Ishikawa (cell line): ENCODE results near the gene FLRT3.

Source experiments
- CEBPB ChIP-seq: IDR thresholded peaks from 2 replicates; pipeline ENCODE4 v1.6.1; 2012
- CREB1 ChIP-seq: IDR thresholded peaks from 2 replicates; pipeline ENCODE4 v1.6.1; 2012; ENCODE audit warnings: low read depth
- EGR1 ChIP-seq: IDR thresholded peaks from 2 replicates; pipeline ENCODE4 v1.6.1; 2012
- EP300 ChIP-seq: IDR thresholded peaks from 2 replicates; pipeline ENCODE4 v1.6.1; 2012; ENCODE audit warnings: borderline replicate concordance
- FOXM1 ChIP-seq: IDR thresholded peaks from 2 replicates; pipeline ENCODE4 v1.6.1; 2012; ENCODE audit warnings: low read depth, borderline replicate concordance
- MAX ChIP-seq: IDR thresholded peaks from 2 replicates; pipeline ENCODE4 v1.6.1; 2012
- NFIC ChIP-seq: IDR thresholded peaks from 2 replicates; pipeline ENCODE4 v1.6.1; 2012
- RAD21 ChIP-seq: IDR thresholded peaks from 2 replicates; pipeline ENCODE4 v1.6.1; 2012; ENCODE audit warnings: low read depth
- TAF1 ChIP-seq: IDR thresholded peaks from 2 replicates; pipeline ENCODE4 v1.6.1; 2012; ENCODE audit warnings: low read depth, mild to moderate bottlenecking
- TCF12 ChIP-seq: IDR thresholded peaks from 2 replicates; pipeline ENCODE4 v1.6.1; 2012; ENCODE audit warnings: low read depth
- TEAD4 ChIP-seq: IDR thresholded peaks from 2 replicates; pipeline ENCODE4 v1.6.1; 2012
- USF1 ChIP-seq: IDR thresholded peaks from 2 replicates; pipeline ENCODE4 v1.6.1; 2012
- YY1 ChIP-seq: IDR thresholded peaks from 2 replicates; pipeline ENCODE4 v1.6.1; 2012; ENCODE audit warnings: low read depth
- ZBTB7A ChIP-seq: IDR thresholded peaks from 2 replicates; pipeline ENCODE4 v1.6.1; 2012; ENCODE audit warnings: low read depth
- TF ChIP-seq, protein P1 (sequence below): IDR thresholded peaks from 2 replicates; pipeline ENCODE4 v1.6.1; 2012; ENCODE audit warnings: low read depth, mild to moderate bottlenecking

FLRT3 gene

GRCh38 chr20:14378326-14378725, 40.9 kb upstream of the FLRT3 start:
- TF ChIP-seq ZBTB7A (no peak), CREB1 (no peak), EGR1 (no peak), TEAD4 (no peak), TCF12 (no peak), CEBPB (no peak), YY1 (no peak), NFIC (no peak)
- TF ChIP-seq, protein P1, sequence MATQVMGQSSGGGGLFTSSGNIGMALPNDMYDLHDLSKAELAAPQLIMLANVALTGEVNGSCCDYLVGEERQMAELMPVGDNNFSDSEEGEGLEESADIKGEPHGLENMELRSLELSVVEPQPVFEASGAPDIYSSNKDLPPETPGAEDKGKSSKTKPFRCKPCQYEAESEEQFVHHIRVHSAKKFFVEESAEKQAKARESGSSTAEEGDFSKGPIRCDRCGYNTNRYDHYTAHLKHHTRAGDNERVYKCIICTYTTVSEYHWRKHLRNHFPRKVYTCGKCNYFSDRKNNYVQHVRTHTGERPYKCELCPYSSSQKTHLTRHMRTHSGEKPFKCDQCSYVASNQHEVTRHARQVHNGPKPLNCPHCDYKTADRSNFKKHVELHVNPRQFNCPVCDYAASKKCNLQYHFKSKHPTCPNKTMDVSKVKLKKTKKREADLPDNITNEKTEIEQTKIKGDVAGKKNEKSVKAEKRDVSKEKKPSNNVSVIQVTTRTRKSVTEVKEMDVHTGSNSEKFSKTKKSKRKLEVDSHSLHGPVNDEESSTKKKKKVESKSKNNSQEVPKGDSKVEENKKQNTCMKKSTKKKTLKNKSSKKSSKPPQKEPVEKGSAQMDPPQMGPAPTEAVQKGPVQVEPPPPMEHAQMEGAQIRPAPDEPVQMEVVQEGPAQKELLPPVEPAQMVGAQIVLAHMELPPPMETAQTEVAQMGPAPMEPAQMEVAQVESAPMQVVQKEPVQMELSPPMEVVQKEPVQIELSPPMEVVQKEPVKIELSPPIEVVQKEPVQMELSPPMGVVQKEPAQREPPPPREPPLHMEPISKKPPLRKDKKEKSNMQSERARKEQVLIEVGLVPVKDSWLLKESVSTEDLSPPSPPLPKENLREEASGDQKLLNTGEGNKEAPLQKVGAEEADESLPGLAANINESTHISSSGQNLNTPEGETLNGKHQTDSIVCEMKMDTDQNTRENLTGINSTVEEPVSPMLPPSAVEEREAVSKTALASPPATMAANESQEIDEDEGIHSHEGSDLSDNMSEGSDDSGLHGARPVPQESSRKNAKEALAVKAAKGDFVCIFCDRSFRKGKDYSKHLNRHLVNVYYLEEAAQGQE = no peak

DNA sequence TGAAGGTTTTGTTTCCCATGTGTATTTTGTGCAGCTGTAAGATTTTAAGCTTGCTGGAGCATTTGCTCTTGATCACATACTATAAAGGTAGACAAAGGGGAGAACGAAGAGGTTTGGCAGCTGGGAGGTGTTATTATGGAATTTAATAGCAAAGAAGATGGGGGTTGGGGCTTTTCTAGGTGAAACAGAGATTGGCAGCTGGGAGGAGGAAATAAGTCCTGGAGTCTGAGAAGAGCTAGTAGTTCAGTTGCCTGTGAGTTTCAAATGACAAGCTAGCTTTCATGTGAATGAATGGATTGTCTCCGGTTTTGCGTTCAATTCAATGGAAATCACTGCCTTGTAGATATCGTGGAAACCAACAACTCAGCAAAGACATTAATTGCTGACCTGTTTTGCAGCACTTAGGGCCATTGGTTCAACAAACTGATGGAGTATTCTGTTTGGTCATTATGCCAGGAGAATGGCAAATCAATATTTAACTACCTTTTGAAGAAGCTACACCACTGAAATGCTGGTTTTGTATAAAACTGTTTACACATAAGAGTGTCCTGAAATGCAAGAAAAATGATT, 38.1 kb upstream of the FLRT3 start:
- no peak for TF ChIP-seq EP300
- TF ChIP-seq RAD21 = no peak
- no peak for TF ChIP-seq ZBTB7A
- no peak for TF ChIP-seq FOXM1
- no peak for TF ChIP-seq CEBPB
- TF ChIP-seq TEAD4 = no peak
- no peak for TF ChIP-seq MAX
- no peak for TF ChIP-seq NFIC
- TF ChIP-seq EGR1 = no peak
- TF ChIP-seq, protein P1 = no peak

GRCh38 chr20:14374196-14374595, 36.8 kb upstream of the FLRT3 start:
- TF ChIP-seq, protein P1 = no peak

- TF ChIP-seq TCF12 = no peak
- TF ChIP-seq USF1 = no peak
- TF ChIP-seq TAF1 = no peak
- no peak for TF ChIP-seq NFIC
- no peak for TF ChIP-seq RAD21
- no peak for TF ChIP-seq EP300
Measured at GRCh38 chr20:14361509-14362345, 24.3 kb upstream of the FLRT3 start.

DNA sequence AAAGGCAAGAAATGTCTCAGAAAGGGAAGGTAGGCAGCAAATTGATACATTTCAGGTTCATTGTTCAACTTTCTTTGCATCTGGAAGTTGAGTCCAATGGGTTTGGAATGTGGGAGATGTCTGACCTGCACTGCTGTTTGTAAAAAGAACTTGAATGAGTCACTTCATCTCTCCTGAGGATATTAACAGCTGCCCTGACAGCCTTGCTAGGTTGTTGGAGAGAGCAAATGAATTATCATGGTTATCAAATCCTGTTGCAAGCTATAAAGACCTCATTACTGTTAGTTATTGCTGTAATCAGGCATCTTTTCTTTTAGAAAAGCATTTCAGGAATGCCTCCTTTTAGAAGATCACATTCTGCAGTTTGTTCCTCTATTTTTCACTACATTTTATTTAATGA, 23.0 kb upstream of the FLRT3 start:
- no peak for TF ChIP-seq CEBPB
- TF ChIP-seq NFIC = no peak
- no peak for TF ChIP-seq TEAD4
- TF ChIP-seq USF1 = no peak
- no peak for TF ChIP-seq EGR1
- TF ChIP-seq TAF1 = no peak
